GM12891 (cell line): ENCODE measurements around the gene MYO9B.

Source experiments
- PAX5 ChIP-seq: IDR thresholded peaks from 2 replicates; pipeline ENCODE4 v1.6.1; 2011; ENCODE audit warnings: low read length, moderate library complexity, mild to moderate bottlenecking; ENCODE audit not compliant: insufficient read depth, severe bottlenecking
- POLR2A ChIP-seq: IDR thresholded peaks from 2 replicates; pipeline ENCODE4 v1.6.1; 2011; ENCODE audit warnings: low read depth, low read length, control low read depth
- POLR2AphosphoS5 ChIP-seq: IDR thresholded peaks from 2 replicates; pipeline ENCODE4 v1.6.1; 2011; ENCODE audit warnings: low read depth, low read length, control low read depth
- POU2F2 ChIP-seq: IDR thresholded peaks from 2 replicates; pipeline ENCODE4 v1.6.1; 2011; ENCODE audit warnings: low read depth, mild to moderate bottlenecking, control low read depth, low read length, moderate library complexity
- SPI1 ChIP-seq: IDR thresholded peaks from 2 replicates; pipeline ENCODE4 v1.6.1; 2011; ENCODE audit warnings: low read depth, low read length, control low read depth
- TAF1 ChIP-seq: IDR thresholded peaks from 2 replicates; pipeline ENCODE4 v1.6.1; 2011; ENCODE audit warnings: low read depth, low read length, control low read depth

- no peak for TF ChIP-seq POLR2A
- TF ChIP-seq SPI1, result no peak
- TF ChIP-seq PAX5, result no peak
- no peak for TF ChIP-seq POLR2AphosphoS5
- TF ChIP-seq TAF1, result no peak
- no peak for TF ChIP-seq POU2F2
These were observed 36.2 kb downstream of the MYO9B start for GRCh38 chr19:17111766-17112165.
